Ectodermal cell (in vitro differentiated cells): ENCODE results near the gene ABCC2.
"Not testable (repeated sequence)": the region's sequence is repeated elsewhere in the genome, so short reads cannot be mapped to it uniquely, and the experiment has no call there.

Source experiments
- H3K27ac ChIP-seq: 2 replicates; pipeline ENCODE4 v1.7.0; 2013; ENCODE audit warnings: mild to moderate bottlenecking, low read depth, low read length; ENCODE audit not compliant: insufficient read depth, poor library complexity, severe bottlenecking
- H3K27me3 ChIP-seq: 2 replicates; pipeline ENCODE4 v1.7.0; 2013; ENCODE audit warnings: mild to moderate bottlenecking, low read length; ENCODE audit not compliant: insufficient read depth, control insufficient read depth, poor library complexity, severe bottlenecking
- H3K36me3 ChIP-seq: one replicate; pipeline ENCODE4 v1.7.0; 2013; ENCODE audit warnings: low read length; ENCODE audit not compliant: control insufficient read depth, insufficient read depth
- H3K4me1 ChIP-seq: one replicate; pipeline ENCODE4 v1.7.0; 2013; ENCODE audit warnings: low read length; ENCODE audit not compliant: control insufficient read depth, insufficient read depth
- H3K4me3 ChIP-seq: 2 replicates; pipeline ENCODE4 v1.7.0; 2013; ENCODE audit warnings: low read depth, low read length, control low read depth; ENCODE audit not compliant: insufficient read depth
- H3K9me3 ChIP-seq: 2 replicates; pipeline ENCODE4 v1.7.0; 2013; ENCODE audit warnings: mild to moderate bottlenecking, low read length, moderate library complexity; ENCODE audit not compliant: control insufficient read depth
- WGBS, 2 experiments: methylation state at CpG; one replicate each; pipeline ENCODE4 v1.1.7; 2013; ENCODE audit warnings: missing lambda C conversion rate in 2 of 2; 5-methylcytosine and 5-hydroxymethylcytosine counted together

ABCC2 gene

DNA sequence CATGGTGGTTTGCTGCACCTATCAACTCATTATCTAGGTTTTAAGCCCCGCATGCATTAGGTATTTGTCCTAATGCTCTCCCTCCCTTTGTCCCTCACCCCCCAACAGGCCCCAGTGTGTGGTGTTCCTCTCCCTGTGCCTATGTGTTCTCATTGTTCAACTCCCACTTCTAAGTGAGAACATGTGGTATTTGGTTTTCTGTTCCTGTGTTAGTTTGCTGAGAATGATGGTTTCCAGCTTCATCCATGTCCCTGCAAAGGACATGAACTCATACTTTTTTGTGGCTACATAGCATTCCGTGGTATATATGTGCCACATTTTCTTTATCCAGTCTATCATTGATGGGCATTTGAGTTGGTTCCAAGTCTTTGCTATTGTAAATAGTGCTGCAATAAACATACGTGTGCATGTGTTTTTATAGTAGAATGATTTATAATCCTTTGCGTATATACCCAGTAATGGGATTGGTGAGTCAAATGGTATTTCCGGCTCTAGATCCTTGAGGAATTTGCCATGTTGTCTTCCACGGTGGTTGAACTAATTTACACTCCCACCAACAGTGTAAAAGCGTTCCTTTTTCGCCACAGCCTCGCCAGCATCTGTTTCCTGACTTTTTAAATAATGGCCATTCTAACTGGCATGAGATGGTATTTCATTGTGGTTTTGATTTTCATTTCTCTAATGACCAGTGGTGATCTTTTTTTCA, 81.2 kb downstream of the ABCC2 start:
- 90 to 91% methylated on average over 8 to 9 of the region's 9 CpGs for WGBS, 2 experiments
- H3K4me3 ChIP-seq, H3K9me3 ChIP-seq, H3K36me3 ChIP-seq, H3K27ac ChIP-seq, H3K4me1 ChIP-seq, H3K27me3 ChIP-seq: not testable (repeated sequence)

DNA sequence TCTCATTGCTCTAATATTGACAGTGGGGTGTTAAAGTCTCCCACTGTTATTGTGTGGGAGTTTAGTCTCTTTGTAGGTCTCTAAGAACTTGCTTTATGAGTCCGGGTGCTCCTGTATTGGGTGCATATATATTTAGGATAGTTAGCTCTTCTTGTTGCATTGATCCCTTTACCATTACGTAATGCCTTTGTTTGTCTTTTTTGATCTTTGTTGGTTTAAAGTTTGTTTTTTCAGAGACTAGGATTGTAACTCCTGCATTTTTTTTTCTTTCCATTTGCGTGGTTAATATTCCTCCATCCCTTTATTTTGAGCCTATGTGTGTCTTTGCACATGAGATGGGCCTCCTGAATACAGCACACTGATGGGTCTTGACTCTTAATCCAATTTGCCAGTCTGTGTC, 84.8 kb downstream of the ABCC2 start:
- not testable (repeated sequence) for H3K9me3 ChIP-seq, H3K27ac ChIP-seq, H3K4me3 ChIP-seq, H3K27me3 ChIP-seq, H3K36me3 ChIP-seq, H3K4me1 ChIP-seq
- WGBS, 2 experiments, result 89 to 95% methylated on average over 2 to 3 of the region's 3 CpGs

DNA sequence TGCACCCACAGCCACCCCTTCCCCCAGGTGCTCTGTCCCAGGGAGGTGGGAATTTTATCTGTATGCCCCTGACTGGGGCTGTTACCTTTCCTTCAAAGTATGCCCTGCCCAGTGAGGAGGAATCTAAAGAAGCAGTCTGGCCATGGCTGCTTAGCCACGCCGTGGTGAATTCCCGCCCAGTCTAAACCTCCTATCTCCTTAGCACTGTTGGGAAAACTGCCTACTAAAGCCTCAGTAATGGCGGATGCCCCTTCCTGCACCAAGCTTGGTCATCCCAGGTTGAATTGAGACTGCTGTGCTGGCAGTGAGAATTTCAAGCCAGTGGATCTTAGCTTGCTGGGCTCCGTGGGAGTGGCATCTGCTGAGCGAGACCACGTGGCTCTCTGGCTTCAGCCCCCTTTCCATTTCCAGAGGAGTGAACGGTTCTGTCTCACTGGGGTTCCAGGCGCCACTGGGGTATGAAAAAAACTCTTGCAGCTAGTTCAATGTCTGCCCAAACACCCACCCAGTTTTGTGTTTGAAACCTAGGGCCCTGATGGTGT, 87.2 kb downstream of the ABCC2 start:
- Histone ChIP-seq H3K27me3 (no peaks in the 10 kb centered on the region), H3K27ac (no peak overlapping the region), H3K36me3 (no peaks in the 10 kb centered on the region), H3K9me3 (no peaks in the 10 kb centered on the region), H3K4me1 (no peaks in the 10 kb centered on the region), H3K4me3 (no peak overlapping the region)
- WGBS, 2 experiments, result 83 to 84% methylated on average over 9 of the region's 9 CpGs

DNA sequence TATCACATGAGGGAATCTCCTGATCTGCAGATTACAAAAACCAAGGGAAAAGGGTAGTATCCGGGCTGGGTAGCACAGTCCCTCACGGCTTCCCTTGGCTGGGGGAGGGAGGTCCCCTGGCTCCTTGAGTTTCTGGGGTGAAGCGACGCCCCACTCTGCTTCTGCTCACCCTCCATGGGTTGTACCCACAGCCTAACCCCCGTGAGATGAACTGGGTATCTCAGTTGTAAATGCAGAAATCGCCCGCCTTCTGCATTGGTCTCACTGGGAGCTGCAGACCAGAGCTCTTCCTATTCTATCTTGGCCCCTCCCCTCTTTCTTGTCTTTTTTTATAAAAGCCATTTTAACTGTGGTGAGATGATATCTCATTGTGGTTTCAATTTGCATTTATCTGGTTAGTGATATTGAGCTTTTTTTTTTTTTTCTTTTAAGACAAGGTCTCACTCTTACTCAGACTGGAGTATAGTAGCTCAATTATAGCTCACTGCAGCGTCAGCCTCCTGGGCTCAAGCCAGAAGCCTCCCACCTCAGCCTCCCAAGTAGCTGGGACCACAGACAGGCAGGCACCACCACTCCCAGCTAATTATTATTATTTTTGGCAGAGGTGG, 87.8 kb downstream of the ABCC2 start:
- no peaks in the 10 kb centered on the region for H3K4me1 ChIP-seq
- no peaks in the 10 kb centered on the region for H3K27me3 ChIP-seq
- no peak overlapping the region for H3K27ac ChIP-seq
- WGBS, 2 experiments, result 95 to 96% methylated on average over 8 of the region's 8 CpGs
- no peaks in the 10 kb centered on the region for H3K9me3 ChIP-seq
- H3K36me3 ChIP-seq, result no peaks in the 10 kb centered on the region
- no peak overlapping the region for H3K4me3 ChIP-seq

DNA sequence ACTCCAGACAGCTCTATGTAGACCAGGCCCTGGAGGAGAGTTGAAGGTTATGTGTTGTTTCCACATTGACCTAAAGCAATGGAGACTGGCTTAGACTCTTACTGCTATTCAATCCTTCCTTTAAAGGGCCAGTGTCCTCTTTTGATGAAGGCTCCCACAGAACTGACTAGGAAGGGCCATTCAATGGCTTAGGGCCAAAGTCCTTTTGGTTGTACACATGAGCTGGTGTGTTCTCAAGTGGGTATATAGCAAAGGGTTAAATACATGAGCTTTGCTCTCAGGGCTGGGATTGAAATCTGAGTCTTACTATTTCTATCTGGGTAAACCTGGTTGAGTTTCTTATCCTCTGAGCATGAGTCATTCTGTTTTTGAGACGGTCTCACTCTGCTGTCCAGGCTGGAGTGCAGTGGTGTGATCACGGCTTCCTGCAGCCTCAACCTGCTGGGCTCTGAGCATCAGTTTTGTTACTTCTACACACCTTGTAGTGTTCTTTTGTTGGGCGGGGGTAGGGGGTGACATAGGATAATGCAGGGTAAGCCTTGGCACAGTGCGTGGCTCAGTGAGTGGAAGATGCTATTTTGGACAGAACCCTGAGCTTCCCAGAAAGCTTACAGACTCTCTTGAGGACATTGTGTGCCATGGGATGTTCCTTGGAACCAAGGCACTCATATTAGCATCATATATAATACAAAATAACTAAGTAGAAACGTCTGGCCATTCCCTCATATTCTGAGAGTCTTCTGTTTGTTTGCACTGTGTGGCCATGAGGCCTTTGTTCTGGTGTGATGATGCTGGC, 90.1 kb downstream of the ABCC2 start:
- Histone ChIP-seq H3K4me1 (no peaks in the 10 kb centered on the region), H3K4me3 (no peak overlapping the region), H3K27ac (no peak overlapping the region), H3K27me3 (no peaks in the 10 kb centered on the region), H3K9me3 (no peaks in the 10 kb centered on the region), H3K36me3 (peaks cover 18% of the 10 kb centered on the region)
- 76 to 83% methylated on average over 5 of the region's 5 CpGs for WGBS, 2 experiments

DNA sequence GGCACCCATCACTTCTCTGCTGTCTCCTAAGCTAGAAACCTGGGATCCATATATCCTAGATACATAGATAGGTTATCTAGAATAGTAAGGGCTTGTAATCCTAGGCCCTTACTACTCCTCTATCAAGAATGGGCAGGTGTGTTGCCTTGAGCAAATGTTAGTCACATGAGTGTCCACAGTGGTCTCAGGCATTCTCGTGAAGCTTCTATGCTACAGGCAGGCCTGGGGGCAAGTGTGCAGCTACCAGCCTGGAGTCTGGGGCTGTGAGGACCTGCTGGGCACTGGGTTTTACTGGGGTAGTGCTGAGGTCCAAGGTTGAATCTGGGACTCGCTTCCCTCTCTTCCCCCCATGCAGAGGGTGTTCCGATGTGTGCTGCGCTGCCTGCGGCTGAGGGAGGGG, 91.4 kb downstream of the ABCC2 start:
- peaks cover 31% of the 10 kb centered on the region for H3K36me3 ChIP-seq

DNA sequence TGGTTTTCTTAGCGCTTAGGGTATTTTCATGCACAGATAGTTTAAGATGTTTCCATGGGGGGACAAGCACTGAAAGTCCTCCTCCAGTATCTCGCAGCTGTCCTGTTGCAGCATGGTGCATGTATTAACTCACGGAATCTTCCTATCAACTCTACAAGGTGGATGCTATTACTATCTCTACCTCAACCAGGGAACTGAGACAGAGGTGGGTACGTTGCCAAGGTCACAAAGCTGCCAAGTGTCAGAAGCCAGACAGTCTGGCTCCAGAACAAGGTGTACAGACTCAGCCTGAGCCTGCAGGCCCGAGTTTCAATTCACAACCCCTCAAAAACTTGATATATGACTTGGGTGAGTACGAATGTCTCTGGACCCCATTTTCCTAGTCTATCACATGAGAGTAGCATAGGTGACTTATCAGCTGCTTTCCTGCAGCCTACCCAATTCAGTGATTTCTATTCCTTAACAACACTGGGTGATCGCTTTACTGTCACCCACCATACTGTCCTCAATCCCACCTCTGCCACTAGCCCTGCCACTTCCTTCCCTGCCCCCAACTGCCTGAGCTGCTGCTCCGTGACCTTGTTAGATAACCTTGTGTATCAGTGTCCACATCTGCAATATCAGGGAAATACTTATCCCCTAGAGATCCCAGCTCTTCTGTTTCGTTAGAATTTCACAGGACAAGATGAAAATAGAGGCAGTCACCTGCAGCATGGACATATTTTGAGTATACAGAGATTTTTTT, 92.1 kb downstream of the ABCC2 start:
- H3K4me1 ChIP-seq, result no peaks in the 10 kb centered on the region
- H3K4me3 ChIP-seq, result no peak overlapping the region
- no peaks in the 10 kb centered on the region for H3K9me3 ChIP-seq
- H3K27me3 ChIP-seq, result no peaks in the 10 kb centered on the region
- peaks cover 37% of the 10 kb centered on the region for H3K36me3 ChIP-seq
- H3K27ac ChIP-seq, result no peak overlapping the region
- WGBS, 2 experiments, result 93 to 94% methylated on average over 9 of the region's 9 CpGs

More for the DNA sequence above, 91.4 kb downstream of the ABCC2 start:
- 94 to 96% methylated on average over 5 of the region's 5 CpGs for WGBS, 2 experiments
- Histone ChIP-seq H3K4me1 (no peaks in the 10 kb centered on the region), H3K27me3 (no peaks in the 10 kb centered on the region), H3K9me3 (no peaks in the 10 kb centered on the region), H3K4me3 (no peak overlapping the region), H3K27ac (no peak overlapping the region)

DNA sequence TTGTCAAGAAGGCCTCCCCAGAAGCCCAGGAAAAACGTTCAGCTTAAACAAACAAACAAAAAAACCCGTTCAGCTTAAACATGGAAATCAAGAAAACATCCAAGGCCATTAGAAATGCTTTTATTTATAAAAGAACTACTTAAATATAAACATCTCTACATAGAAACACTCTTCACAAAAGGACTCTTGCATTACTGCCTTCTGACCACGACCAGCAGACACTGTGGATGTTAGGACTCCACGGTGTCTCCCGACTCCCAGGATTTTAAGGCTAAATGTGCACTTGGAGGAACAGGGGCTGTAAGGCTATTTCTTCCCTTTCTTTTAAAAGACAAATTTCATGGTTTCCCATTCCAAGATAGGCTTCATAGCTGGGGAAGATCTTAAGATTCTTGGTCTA, 93.0 kb downstream of the ABCC2 start:
- Histone ChIP-seq H3K27me3 (no peaks in the 10 kb centered on the region), H3K4me3 (no peak overlapping the region), H3K4me1 (no peaks in the 10 kb centered on the region), H3K27ac (no peak overlapping the region), H3K36me3 (peaks cover 47% of the 10 kb centered on the region), H3K9me3 (no peaks in the 10 kb centered on the region)
- WGBS, 2 experiments, result 86 to 90% methylated on average over 5 of the region's 5 CpGs

DNA sequence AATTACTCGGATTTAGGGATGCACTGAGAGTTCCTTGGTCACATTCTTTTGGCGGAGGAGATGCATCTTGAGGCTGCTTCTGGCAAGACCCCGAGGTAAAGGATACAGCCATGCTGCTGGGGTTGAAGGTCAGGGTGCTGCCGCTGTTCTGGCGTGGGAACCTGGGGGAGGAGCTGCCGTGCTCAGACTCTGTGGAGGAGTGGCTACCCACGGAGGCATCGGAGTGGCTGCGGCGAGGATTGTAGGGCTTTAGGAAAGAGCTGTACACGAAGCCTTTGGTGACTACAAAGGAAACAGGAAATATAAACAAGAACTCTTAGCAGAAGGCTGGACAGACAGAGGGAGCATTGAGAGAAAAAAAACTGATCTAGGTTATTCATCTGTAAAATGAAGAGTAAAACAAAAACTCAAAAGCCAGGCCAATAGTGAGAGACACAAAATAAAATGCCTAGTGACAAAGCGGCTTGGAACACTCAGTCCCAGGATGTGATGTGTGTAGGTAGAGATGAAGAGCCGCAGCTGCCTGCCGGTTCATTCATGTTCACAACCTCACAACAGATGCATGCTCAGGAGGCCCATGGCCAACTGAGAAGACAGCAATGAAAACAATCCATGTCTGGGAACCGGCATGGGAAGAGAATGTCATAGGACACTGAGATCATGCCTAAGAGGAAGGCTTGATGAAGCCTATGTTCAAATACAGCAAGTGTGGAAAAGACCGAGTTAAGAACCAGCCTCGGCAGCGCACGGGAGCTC, 97.8 kb downstream of the ABCC2 start:
- peaks cover 86% of the 10 kb centered on the region for H3K36me3 ChIP-seq
- no peaks in the 10 kb centered on the region for H3K4me1 ChIP-seq
- no peak overlapping the region for H3K27ac ChIP-seq
- no peaks in the 10 kb centered on the region for H3K27me3 ChIP-seq
- H3K9me3 ChIP-seq, result no peaks in the 10 kb centered on the region
- WGBS, 2 experiments, result 95% methylated on average over 19 of the region's 19 CpGs
- no peak overlapping the region for H3K4me3 ChIP-seq
